Erythroblast (primary cell): ENCODE measurements around the gene MRPL37.

ENCODE experiments used
- GATA1 ChIP-seq: IDR thresholded peaks from 2 replicates; pipeline ENCODE4 v1.6.1; 2011; ENCODE audit warnings: low read depth, mild to moderate bottlenecking, control low read depth, low read length, moderate library complexity
- POLR2A ChIP-seq: IDR thresholded peaks from 2 replicates; pipeline ENCODE4 v1.6.1; 2011; ENCODE audit warnings: mild to moderate bottlenecking, low read length

- TF ChIP-seq POLR2A (no peak), GATA1 (no peak)
These were observed 4.2 kb downstream of the MRPL37 start for GRCh38 chr1:54204199-54204598.
